Esophagus squamous epithelium (tissue), 5 donors: Measurements from ENCODE around the gene CDC42BPB. TPM values are rescaled to one million over a fixed set of nuclear protein-coding genes. Genes with fewer than 3 reads are reported as not detected.

Experiments
- DNase-seq: peaks from one replicate; lab custom pipeline; 2025; lab: John Stamatoyannopoulos, UW
- H3K27ac ChIP-seq, 4 donors: fragments of 200-600 bp; sonication (generic); one replicate each; pipeline ENCODE4 v1.5.1; 2016 to 2019; ENCODE audit warnings: mild to moderate bottlenecking in 1 of 4
- H3K27me3 ChIP-seq, 4 donors: fragments of 200-600 bp; sonication (generic); 1 replicate in 3 of 4; 2 replicates in 1 of 4; pipeline versions ENCODE4 v1.5.1 to v1.6.0; 2017 to 2021; ENCODE audit warnings: antibody characterized with exemption in 1 of 4
- H3K36me3 ChIP-seq, 3 donors: fragments of 200-600 bp; sonication (generic); one replicate each; pipeline ENCODE4 v1.5.1; 2016 to 2019
- H3K4me1 ChIP-seq, 3 donors: fragments of 200-600 bp; sonication (generic); one replicate each; pipeline ENCODE4 v1.5.1; 2017 to 2019
- H3K4me3 ChIP-seq, 4 donors: fragments of 200-600 bp; sonication (generic); 1 replicate in 3 of 4; 2 replicates in 1 of 4; pipeline ENCODE4 v1.5.1; 2016 to 2019; ENCODE audit warnings: mild to moderate bottlenecking in 2 of 4, moderate library complexity in 1 of 4
- H3K9me3 ChIP-seq, 3 donors: fragments of 200-600 bp; sonication (generic); one replicate each; pipeline ENCODE4 v1.5.1; 2016 to 2019
- POLR2A ChIP-seq, 4 donors: fragments of 450-650 bp; IDR thresholded peaks; one replicate each; pipeline ENCODE4 v1.6.1; 2017; ENCODE audit warnings: antibody characterized with exemption in 4 of 4, mild to moderate bottlenecking in 4 of 4, moderate library complexity in 3 of 4
- WGBS, 2 donors: methylation state at CpG; one replicate each; pipeline ENCODE4 v1.1.5; 2018; 5-methylcytosine and 5-hydroxymethylcytosine counted together
- intact Hi-C: fragments of 100-400 bp; cut with DNase I; formaldehyde crosslinking; loops from one replicate; pipeline ENCODE4 v1.15.0; 2022
- total RNA-seq, 4 donors: library from RNA; depleted of rRNA; stranded (reverse); fragments of >200 nt; gene quantifications; one replicate each; pipeline ENCODE4 v1.1.0, GENCODE V29; 2016
- TF ChIP-seq, protein P1 (sequence below), 6 experiments: fragments of 450-650 bp in 4 of 6; fragments of 200-600 bp in 2 of 6; sonication (generic) in 2 of 6; IDR thresholded peaks; one replicate each; pipeline ENCODE4 v1.5.1; 2016 to 2019; ENCODE audit warnings: antibody characterized with exemption in 6 of 6, mild to moderate bottlenecking in 4 of 6, moderate library complexity in 4 of 6
- donor health status: DM: yes; HTN: yes; CAD: no.

The CDC42BPB gene
- total RNA-seq, 4 donors from 2014 or later: 43.7 to 98.2 (median 81.2) TPM

DNA sequence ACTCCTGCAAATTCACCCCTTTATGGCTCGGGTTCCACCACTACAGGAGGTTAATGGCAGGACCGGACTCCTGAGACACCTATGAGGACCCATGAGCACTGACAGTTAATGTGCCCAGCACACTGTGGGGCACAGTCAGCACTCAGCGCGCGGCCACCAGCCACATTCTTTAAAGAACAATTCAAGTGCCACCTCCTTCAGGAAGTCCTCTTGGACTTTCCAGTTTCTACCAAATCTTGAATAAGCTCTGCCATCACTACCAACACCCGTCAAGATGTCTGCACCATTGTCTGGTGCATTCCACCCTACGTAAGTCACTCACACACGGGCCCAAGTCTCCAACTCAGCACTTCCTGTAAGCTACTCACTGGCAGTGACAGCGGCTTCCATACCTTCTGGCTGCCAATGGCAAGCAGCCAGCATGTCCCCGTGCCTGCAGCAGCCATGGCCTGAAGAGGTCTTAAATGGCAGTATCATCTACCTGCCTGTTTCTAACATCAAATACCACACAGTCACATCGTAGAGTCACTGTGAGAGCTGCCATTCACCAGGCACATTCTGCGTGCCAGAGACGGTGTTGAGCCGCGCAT, 48.5 kb downstream of the CDC42BPB start:
- H3K36me3 ChIP-seq: peaks cover 0 to 69% (median 3%) of the 10 kb centered on the region in 3 donors

DNA sequence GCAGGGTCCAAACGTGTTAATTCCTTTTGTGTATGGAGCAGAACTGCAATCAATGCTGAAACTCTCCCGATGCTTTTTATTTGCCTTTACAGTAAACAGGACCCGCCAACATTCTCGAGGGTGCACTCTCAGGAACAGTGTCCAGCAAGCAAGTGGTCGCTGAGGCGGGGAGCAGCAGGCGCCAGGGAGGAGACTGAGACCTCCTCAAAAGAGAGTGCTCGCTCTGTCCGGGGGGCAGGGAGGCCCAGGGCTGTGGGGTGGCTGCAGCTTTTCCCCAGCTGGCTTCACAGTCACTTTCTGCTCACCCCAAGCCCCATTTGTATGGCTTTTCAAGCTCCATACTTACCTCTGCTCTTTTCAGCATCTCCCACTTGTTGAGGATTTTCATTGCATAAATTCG, 49.2 kb downstream of the CDC42BPB start:
- no peaks in the 10 kb centered on the region for H3K27me3 ChIP-seq
- no peak for DNase-seq
- intact Hi-C loops: no loop called here
- H3K4me3 ChIP-seq: no peak overlapping the region
- peaks cover 0 to 54% (median 16%) of the 10 kb centered on the region in 3 donors for H3K4me1 ChIP-seq
- TF ChIP-seq POLR2A (IDR thresholded peaks at IDR 0.05): no peak
- TF ChIP-seq, protein P1, sequence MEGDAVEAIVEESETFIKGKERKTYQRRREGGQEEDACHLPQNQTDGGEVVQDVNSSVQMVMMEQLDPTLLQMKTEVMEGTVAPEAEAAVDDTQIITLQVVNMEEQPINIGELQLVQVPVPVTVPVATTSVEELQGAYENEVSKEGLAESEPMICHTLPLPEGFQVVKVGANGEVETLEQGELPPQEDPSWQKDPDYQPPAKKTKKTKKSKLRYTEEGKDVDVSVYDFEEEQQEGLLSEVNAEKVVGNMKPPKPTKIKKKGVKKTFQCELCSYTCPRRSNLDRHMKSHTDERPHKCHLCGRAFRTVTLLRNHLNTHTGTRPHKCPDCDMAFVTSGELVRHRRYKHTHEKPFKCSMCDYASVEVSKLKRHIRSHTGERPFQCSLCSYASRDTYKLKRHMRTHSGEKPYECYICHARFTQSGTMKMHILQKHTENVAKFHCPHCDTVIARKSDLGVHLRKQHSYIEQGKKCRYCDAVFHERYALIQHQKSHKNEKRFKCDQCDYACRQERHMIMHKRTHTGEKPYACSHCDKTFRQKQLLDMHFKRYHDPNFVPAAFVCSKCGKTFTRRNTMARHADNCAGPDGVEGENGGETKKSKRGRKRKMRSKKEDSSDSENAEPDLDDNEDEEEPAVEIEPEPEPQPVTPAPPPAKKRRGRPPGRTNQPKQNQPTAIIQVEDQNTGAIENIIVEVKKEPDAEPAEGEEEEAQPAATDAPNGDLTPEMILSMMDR (IDR thresholded peaks at IDR 0.05): no peak
- H3K27ac ChIP-seq: peak overlapping the region in 2 of 4 donors; percentile 4 to 20
- H3K36me3 ChIP-seq: peaks cover 3 to 77% (median 10%) of the 10 kb centered on the region in 3 donors
- WGBS, 2 donors: 75 to 78% methylated on average over 4 to 9 of the region's 10 CpGs
- H3K9me3 ChIP-seq: no peaks in the 10 kb centered on the region

More for the DNA sequence above, 48.5 kb downstream of the CDC42BPB start:
- Histone ChIP-seq H3K27ac (peak overlapping the region in 2 of 4 donors; percentile 17 to 85), H3K27me3 (no peaks in the 10 kb centered on the region), H3K9me3 (no peaks in the 10 kb centered on the region), H3K4me3 (no peak overlapping the region), H3K4me1 (peaks cover 0 to 55% (median 16%) of the 10 kb centered on the region in 3 donors)
- intact Hi-C loops: no loop called here
- WGBS, 2 donors: 63 to 70% methylated on average over 6 to 14 of the region's 15 CpGs
- TF ChIP-seq, protein P1 (IDR thresholded peaks at IDR 0.05): no peak
- TF ChIP-seq POLR2A (IDR thresholded peaks at IDR 0.05): no peak
- no peak for DNase-seq

DNA sequence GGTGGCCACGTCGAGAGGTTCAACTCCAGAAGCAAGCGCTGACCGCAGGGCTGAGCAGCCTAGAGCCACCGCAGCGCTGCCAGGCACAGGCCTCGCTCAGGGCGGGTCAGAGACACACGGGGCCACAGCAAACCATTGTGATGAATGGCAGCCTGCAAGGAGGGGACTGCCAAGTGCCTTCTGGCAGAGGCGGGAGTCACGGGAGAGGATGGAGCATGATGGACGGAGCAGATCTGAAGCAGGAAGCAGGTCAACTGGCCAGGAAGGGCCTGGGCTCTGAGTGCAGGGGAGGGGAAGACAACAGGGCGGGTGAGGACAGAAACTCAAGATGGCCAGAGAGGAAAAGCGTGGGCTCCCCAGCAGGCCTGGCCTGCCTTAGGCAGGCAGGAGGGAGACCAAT, 49.8 kb downstream of the CDC42BPB start:
- TF ChIP-seq, protein P1 (IDR thresholded peaks at IDR 0.05): no peak
- TF ChIP-seq POLR2A (IDR thresholded peaks at IDR 0.05): no peak
- Histone ChIP-seq H3K4me1 (peaks cover 0 to 54% (median 16%) of the 10 kb centered on the region in 3 donors), H3K4me3 (no peak overlapping the region), H3K36me3 (peaks cover 7 to 82% (median 15%) of the 10 kb centered on the region in 3 donors), H3K27ac (peak overlapping the region in 1 of 4 donors; percentile 4), H3K9me3 (no peaks in the 10 kb centered on the region), H3K27me3 (no peaks in the 10 kb centered on the region)
- intact Hi-C loops: no loop called here
- DNase-seq: no peak
- 82 to 86% methylated on average over 10 to 14 of the region's 14 CpGs for WGBS, 2 donors

DNA sequence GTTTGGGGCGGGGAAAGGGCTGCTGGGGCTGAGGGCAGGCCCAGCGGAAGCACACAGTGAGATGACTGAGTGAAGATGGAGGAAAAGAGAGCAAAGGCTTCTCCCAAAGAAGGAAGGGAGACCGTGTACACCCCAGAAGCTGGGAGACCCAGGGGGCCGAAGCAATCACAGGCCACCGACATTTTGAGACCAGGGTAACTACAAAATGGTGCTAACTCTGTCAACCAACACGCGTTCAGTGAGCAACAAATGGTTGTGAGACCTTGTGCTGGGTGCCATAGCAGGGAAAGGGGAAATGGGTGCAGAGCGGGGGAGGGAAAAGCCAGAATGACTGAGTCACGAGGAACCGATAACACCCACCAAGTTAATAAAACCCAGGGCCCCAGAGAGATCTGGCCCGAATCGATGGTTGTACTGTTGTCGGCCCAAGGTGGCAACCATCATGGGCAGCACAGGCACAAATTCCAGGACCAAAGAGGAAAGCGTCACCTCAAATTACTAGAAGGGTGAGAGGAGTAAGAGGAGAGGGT, 50.3 kb downstream of the CDC42BPB start:
- Histone ChIP-seq H3K4me1 (peaks cover 0 to 54% (median 16%) of the 10 kb centered on the region in 3 donors), H3K27ac (peak overlapping the region in 1 of 4 donors; percentile 4), H3K9me3 (no peaks in the 10 kb centered on the region), H3K36me3 (peaks cover 7 to 87% (median 15%) of the 10 kb centered on the region in 3 donors), H3K27me3 (no peaks in the 10 kb centered on the region), H3K4me3 (no peak overlapping the region)
- 95% methylated on average over 13 to 14 of the region's 14 CpGs for WGBS, 2 donors
- TF ChIP-seq, protein P1 (IDR thresholded peaks at IDR 0.05): no peak
- TF ChIP-seq POLR2A (IDR thresholded peaks at IDR 0.05): no peak
- DNase-seq: no peak
- intact Hi-C loops: no loop called here

DNA sequence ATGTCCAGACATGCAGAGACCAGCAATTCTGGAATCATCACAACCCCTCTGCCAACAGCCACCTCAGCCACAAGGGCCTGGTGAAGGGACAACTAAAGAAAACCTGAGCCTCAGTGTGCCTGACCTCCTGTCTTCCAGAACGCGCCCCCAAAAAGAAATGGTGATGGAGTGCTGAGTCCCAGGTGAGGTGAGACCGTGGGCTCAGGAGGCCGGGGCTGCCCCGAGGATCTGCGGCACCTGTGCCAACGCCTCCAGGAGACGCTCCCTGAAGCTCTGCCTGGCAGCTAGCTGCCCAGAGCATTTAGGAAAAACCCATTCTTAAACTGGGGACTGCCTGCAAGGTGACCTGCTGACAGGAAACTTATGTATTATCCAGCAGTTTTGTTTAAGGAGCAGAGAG, 51.2 kb downstream of the CDC42BPB start:
- no peak overlapping the region for H3K4me3 ChIP-seq
- H3K9me3 ChIP-seq: no peaks in the 10 kb centered on the region
- DNase-seq: no peak
- peaks cover 0 to 47% (median 9%) of the 10 kb centered on the region in 3 donors for H3K4me1 ChIP-seq
- WGBS, 2 donors: 83 to 84% methylated on average over 4 to 5 of the region's 8 CpGs
- H3K36me3 ChIP-seq: peaks cover 13 to 91% (median 22%) of the 10 kb centered on the region in 3 donors
- intact Hi-C loops: no loop called here
- TF ChIP-seq, protein P1 (IDR thresholded peaks at IDR 0.05): no peak
- no peaks in the 10 kb centered on the region for H3K27me3 ChIP-seq
- H3K27ac ChIP-seq: no peak overlapping the region
